GM21447 (cell line): ENCODE data around the gene C19orf47.
A peak's percentile ranks its signal among the peaks of the same experiment; 100 is the strongest.

ENCODE experiments used
- ATAC-seq: cut with Tn5 transposase; IDR thresholded peaks from one replicate; pipeline ENCODE4 v1.9.1; 2021; ENCODE audit not compliant: unreplicated experiment

C19orf47 gene

GRCh38 chr19:40320558-40320935, 27.6 kb downstream of the C19orf47 start:
- no peak for ATAC-seq

GRCh38 chr19:40317338-40317737, 30.9 kb downstream of the C19orf47 start:
- ATAC-seq: no peak

DNA sequence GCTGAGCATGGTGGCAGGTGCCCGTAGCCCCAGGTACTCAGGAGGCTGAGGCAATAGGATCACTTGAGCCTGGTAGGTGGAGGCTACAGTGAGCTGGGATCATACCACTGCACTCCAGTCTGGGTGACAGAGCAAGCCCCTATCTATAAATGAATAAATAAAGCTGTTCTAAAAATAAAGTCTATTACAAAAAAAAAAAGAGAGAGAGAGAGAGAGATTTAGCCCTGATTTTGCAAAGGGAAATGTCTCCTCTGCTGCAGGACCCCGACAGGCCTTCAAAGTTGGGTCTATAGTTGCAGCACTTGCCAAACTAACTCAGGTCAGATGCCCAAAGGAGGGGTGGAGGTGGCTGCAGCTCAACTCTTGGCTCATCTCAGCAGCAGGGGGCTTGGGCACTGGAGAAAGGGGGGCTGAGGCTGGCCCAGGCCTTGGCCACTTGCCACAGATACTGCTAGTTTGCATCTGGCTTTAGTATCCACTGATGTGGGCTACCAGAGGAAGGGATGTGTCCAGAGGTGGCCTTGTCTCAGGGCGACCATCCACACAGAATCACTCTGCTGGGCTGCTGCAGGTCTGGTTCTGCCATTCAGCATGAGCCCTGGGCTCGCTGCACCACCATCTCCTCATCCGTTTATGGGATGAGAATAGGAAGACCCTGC, 32.3 kb downstream of the C19orf47 start:
- no peak for ATAC-seq

GRCh38 chr19:40314656-40315055, 33.5 kb downstream of the C19orf47 start:
- ATAC-seq: no peak

- no peak for ATAC-seq
These were observed 34.8 kb downstream of the C19orf47 start for GRCh38 chr19:40313229-40313983.

DNA sequence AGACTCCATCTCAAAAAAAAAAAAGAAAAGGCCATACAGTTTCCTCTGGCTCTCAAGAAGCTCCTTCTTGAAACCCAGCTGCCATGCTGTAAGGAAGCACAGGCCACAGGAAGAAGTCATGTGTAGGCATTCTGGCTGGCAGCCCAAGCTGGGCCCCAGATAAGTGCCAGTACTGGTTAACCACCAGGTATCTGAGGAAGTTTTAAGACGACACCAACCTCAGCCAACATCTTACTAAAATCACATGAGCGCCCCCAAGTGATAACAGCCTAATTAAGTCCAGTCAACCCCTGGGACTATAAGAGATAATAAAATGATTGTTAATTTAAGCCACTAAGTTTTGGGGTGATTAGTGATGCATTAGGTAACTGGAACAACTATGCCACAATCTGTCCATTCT, 35.7 kb downstream of the C19orf47 start:
- ATAC-seq: no peak

DNA sequence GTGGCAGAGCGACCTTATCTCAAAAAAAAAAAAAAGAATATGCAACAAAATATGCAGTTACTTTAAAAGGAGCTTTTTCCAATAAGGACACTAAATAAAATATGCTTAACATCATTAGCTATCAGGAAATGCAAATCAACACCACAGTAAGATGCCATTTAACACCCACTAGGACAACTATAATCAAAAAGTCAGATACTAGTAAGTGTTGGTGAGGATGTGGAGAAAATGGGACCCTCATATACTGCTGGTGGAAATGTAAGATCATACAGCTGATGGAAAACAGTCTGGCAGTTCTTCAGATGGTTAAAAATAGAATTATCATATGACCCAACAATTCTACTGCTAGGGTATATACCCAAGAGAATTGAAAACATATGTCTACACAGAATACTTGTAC, 38.5 kb downstream of the C19orf47 start:
- no peak for ATAC-seq

- no peak for ATAC-seq
These were observed 42.8 kb downstream of the C19orf47 start for GRCh38 chr19:40305403-40305802.

- no peak for ATAC-seq
These were observed 43.9 kb downstream of the C19orf47 start for GRCh38 chr19:40304306-40304705.

GRCh38 chr19:40303765-40304164, 44.4 kb downstream of the C19orf47 start:
- ATAC-seq: no peak

- no peak for ATAC-seq
These were observed 45.8 kb downstream of the C19orf47 start for GRCh38 chr19:40302224-40303011.

DNA sequence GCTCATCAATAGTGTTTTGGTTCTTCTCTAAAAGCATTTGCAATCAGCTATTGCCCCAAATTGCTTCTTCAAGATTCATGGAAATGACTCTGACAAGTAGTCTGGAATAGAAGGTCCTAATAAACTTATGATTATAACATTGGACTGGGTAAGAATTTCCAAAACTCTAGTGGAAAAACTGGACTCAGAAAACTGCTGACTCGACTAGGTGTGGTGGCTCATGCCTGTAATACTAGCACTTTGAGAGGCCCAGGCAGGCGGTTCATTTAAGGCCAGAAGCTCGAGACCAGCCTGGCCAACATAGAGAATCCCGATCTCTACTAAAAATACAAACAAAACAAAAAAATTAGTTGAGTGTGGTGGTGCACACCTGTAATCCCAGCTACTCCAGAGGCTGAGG, 47.5 kb downstream of the C19orf47 start:
- ATAC-seq: no peak

GRCh38 chr19:40298026-40298425, 50.2 kb downstream of the C19orf47 start:
- no peak for ATAC-seq

DNA sequence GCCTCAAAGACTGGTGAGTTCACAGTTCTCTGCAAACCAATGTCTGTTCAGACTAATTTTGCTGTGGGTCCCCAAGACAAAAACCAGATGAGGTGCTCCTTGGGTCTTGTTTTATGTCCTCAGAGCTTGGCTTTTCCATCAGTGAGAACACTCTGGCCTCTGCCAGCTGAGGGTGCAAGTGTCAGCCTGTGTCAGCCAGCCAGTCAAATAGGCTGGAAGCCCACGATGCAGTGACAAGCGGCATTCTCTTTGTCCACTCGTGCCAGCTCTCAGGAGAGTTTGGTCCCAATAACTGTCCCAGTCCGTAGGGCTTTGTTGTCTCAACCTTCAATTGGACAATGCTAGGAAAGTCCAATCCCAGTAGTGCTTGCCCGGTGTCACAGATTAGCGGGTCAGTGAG, 53.6 kb downstream of the C19orf47 start:
- ATAC-seq: no peak

GRCh38 chr19:40286971-40287421, 61.2 kb downstream of the C19orf47 start:
- no peak for ATAC-seq

GRCh38 chr19:40286235-40286970, 61.8 kb downstream of the C19orf47 start:
- no peak for ATAC-seq

GRCh38 chr19:40285353-40286234, 62.6 kb downstream of the C19orf47 start:
- peak; percentile 86 for ATAC-seq

DNA sequence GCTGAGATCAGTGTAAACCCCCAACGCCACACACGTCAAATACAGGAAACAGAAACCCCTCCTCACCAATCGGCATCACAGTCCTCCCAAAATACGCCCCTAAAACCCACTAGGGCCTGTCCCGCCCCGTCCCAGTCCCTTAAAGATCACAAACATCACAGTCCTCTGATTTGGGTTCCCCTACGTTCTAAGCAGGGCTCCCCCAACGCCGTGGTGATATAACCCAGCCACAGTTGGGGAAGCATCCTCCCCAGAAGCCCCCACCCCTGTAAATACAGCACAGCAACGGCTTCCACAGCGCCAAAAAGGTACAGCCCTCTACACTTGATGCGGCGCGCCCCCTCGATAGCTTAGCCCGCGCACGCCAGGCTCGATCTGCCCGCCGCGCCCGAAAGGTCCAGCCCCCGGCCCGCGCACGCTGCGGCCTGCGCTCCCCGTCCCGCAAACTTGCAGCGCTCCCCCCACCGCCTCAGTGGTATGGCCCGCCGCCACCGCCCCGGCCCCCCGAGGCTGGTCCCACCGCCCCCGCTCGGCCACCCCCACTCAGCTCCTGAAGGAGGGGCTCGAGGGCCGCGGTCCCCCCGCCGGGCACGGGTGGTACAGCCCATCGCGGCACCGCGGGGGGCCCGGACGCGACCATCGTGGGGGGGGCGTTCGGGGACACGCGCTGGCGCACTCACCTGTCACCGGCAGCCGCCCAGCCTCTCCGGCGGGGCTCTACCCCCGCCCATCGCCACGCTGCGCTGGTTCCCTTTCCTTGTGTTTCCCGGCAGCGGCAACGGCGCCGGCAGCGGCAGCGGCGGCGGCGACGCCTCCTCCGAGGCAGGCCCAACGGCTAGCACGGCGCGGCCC, 63.5 kb downstream of the C19orf47 start, which contains the start of gene AKT2:
AKT2 (minus strand) TSS at position 845 of the 852 bp plus-strand sequence. CDS start 20,078 bp downstream, outside the sequence.
- peak; percentile 20 for ATAC-seq

- no peak for ATAC-seq
These were observed 64.0 kb downstream of the C19orf47 start for GRCh38 chr19:40284251-40284500.
